Measurements from ENCODE around the gene FSTL5. TPM values are rescaled to one million over a fixed set of nuclear protein-coding genes. Genes with fewer than 3 reads are reported as not detected.

Gene FSTL5
- total and polyA plus RNA-seq, 4 donors: 28.3 to 83.4 (median 33.7) TPM

DNA sequence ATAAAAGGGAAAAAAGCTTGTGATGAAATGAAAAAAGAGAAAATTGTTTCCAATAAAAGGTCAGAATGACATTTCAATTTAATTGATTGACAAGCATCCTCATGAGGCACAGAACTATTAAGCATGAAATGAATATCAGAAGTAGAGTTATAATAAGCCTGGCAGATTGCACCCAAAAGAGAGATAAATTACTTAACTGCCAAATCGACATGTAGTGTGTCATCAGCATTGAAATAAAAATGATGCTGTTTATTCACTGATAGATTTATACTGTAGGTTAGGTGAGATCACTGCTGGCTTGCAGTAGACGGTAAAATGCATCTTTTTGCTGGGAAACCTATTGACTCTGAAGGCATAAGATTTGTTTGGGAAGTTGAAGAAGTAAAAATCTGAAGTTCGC lies 507.2 kb downstream of the FSTL5 start:
- Histone ChIP-seq H3K27ac (ENCODE audit: low read depth, low read length) (no peak overlapping the region), H3K9me3 (ENCODE audit: control insufficient read depth, insufficient read depth, low read length) (no peaks in the 10 kb centered on the region), H3K4me1 (ENCODE audit: control insufficient read depth, insufficient read depth, low read length) (no peaks in the 10 kb centered on the region), H3K27me3 (ENCODE audit: control insufficient read depth, insufficient read depth, low read length) (no peaks in the 10 kb centered on the region), H3K4me3 (ENCODE audit: low read depth, low read length) (no peak overlapping the region), H3K36me3 (ENCODE audit: control insufficient read depth, insufficient read depth, low read length) (no peaks in the 10 kb centered on the region)
- 75% methylated on average over 2 of the region's 3 CpGs for WGBS (ENCODE audit: insufficient coverage)
- DNase-seq (ENCODE audit: low read depth in 4 of 6, low spot score in 6 of 6): peak in 1 of 6 donors; percentile 81

DNA sequence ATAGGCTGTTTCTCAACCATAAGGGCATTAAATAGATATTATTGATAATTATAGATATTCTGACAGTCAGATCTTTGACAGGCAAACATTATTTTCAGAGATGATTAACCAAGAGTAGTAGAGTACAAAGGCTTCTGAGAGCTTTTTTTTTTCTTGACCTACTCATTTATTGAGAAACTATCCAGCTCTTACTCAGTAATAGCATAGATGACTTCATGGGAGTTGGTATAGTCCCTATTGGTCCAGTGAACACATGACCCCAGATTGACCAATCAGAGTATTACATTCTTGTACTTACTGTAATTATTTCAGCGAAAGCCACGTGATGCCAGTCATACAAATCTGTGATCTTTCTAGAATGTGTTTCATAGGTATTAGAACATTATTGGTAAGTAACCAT lies 508.7 kb downstream of the FSTL5 start:
- WGBS (ENCODE audit: insufficient coverage): no CpG with 5 or more reads among the region's 2 CpGs
- H3K4me1 ChIP-seq (ENCODE audit: control insufficient read depth, insufficient read depth, low read length): no peaks in the 10 kb centered on the region
- H3K27ac ChIP-seq (ENCODE audit: low read depth, low read length): no peak overlapping the region
- H3K27me3 ChIP-seq (ENCODE audit: control insufficient read depth, insufficient read depth, low read length): no peaks in the 10 kb centered on the region
- DNase-seq (ENCODE audit: low read depth in 4 of 6, low spot score in 6 of 6): no peak
- H3K36me3 ChIP-seq (ENCODE audit: control insufficient read depth, insufficient read depth, low read length): no peaks in the 10 kb centered on the region
- H3K9me3 ChIP-seq (ENCODE audit: control insufficient read depth, insufficient read depth, low read length): no peaks in the 10 kb centered on the region
- H3K4me3 ChIP-seq (ENCODE audit: low read depth, low read length): no peak overlapping the region

DNA sequence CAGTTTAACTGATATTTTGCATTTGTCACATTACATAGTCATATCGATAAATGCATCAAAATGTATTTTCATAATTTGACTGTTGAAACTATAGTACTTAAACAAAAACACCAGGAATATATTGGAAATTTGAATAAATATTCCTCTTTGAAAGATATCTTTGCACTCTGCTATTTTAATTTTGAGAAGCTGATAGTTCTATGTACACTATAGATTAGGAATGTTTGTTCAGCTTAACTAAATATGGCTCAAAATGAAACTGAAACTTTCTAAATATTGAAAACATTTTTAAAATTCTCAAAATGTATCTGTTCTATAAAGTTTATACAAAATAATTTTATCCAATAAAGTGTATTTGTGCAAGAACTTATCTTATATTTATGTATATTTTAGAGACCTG lies 510.1 kb downstream of the FSTL5 start:
- H3K27me3 ChIP-seq (ENCODE audit: control insufficient read depth, insufficient read depth, low read length): no peaks in the 10 kb centered on the region

GRCh38 chr4:161651586-161651985 lies 512.2 kb downstream of the FSTL5 start:
- Histone ChIP-seq H3K9me3 (ENCODE audit: control insufficient read depth, insufficient read depth, low read length) (peaks cover 6% of the 10 kb centered on the region), H3K27ac (ENCODE audit: low read depth, low read length) (no peak overlapping the region), H3K4me1 (ENCODE audit: control insufficient read depth, insufficient read depth, low read length) (no peaks in the 10 kb centered on the region), H3K36me3 (ENCODE audit: control insufficient read depth, insufficient read depth, low read length) (no peaks in the 10 kb centered on the region), H3K4me3 (ENCODE audit: low read depth, low read length) (no peak overlapping the region), H3K27me3 (ENCODE audit: control insufficient read depth, insufficient read depth, low read length) (no peaks in the 10 kb centered on the region)
- no peak for DNase-seq (ENCODE audit: low read depth in 4 of 6, low spot score in 6 of 6)
- no CpG with 5 or more reads among the region's 2 CpGs for WGBS (ENCODE audit: insufficient coverage)

More for the DNA sequence above, 510.1 kb downstream of the FSTL5 start:
- peaks cover 3% of the 10 kb centered on the region for H3K9me3 ChIP-seq (ENCODE audit: control insufficient read depth, insufficient read depth, low read length)
- H3K36me3 ChIP-seq (ENCODE audit: control insufficient read depth, insufficient read depth, low read length): no peaks in the 10 kb centered on the region
- H3K27ac ChIP-seq (ENCODE audit: low read depth, low read length): no peak overlapping the region
- WGBS (ENCODE audit: insufficient coverage): no CpG with 5 or more reads among the region's 1 CpG
- H3K4me3 ChIP-seq (ENCODE audit: low read depth, low read length): no peak overlapping the region
- no peaks in the 10 kb centered on the region for H3K4me1 ChIP-seq (ENCODE audit: control insufficient read depth, insufficient read depth, low read length)
- DNase-seq (ENCODE audit: low read depth in 4 of 6, low spot score in 6 of 6): no peak

- DNase-seq (ENCODE audit: low read depth in 4 of 6, low spot score in 6 of 6): no peak
- no peaks in the 10 kb centered on the region for H3K27me3 ChIP-seq (ENCODE audit: control insufficient read depth, insufficient read depth, low read length)
- H3K27ac ChIP-seq (ENCODE audit: low read depth, low read length): no peak overlapping the region
- H3K4me1 ChIP-seq (ENCODE audit: control insufficient read depth, insufficient read depth, low read length): no peaks in the 10 kb centered on the region
- H3K36me3 ChIP-seq (ENCODE audit: control insufficient read depth, insufficient read depth, low read length): no peaks in the 10 kb centered on the region
- WGBS (ENCODE audit: insufficient coverage): 71% methylated on average over 4 of the region's 5 CpGs
- H3K9me3 ChIP-seq (ENCODE audit: control insufficient read depth, insufficient read depth, low read length): peaks cover 6% of the 10 kb centered on the region
- no peak overlapping the region for H3K4me3 ChIP-seq (ENCODE audit: low read depth, low read length)
Measured at GRCh38 chr4:161650812-161651211, 513.0 kb downstream of the FSTL5 start.

DNA sequence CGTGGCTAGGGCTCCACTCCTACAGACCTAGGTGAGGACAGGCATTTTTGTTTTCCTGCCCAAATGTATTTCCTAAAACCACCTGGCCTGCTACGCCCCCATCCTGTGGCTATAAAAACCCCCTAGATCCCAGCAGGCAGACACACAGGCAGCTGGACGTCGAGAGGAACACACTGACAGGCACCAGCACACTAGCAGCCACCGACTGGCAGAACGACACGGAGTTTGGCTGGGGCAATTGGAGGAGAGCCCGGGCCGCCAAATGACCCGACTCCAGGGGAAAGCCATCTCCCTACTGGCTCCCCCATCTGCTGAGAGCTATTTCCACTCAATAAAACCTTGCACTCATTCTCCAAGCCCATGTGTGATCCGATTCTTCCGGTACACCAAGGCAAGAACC lies 516.0 kb downstream of the FSTL5 start:
- 95% methylated on average over 11 of the region's 12 CpGs for WGBS (ENCODE audit: insufficient coverage)
- H3K36me3 ChIP-seq (ENCODE audit: control insufficient read depth, insufficient read depth, low read length): no peaks in the 10 kb centered on the region
- no peak overlapping the region for H3K27ac ChIP-seq (ENCODE audit: low read depth, low read length)
- H3K27me3 ChIP-seq (ENCODE audit: control insufficient read depth, insufficient read depth, low read length): no peaks in the 10 kb centered on the region
- peaks cover 6% of the 10 kb centered on the region for H3K9me3 ChIP-seq (ENCODE audit: control insufficient read depth, insufficient read depth, low read length)
- no peak overlapping the region for H3K4me3 ChIP-seq (ENCODE audit: low read depth, low read length)
- H3K4me1 ChIP-seq (ENCODE audit: control insufficient read depth, insufficient read depth, low read length): no peaks in the 10 kb centered on the region
- no peak for DNase-seq (ENCODE audit: low read depth in 4 of 6, low spot score in 6 of 6)

GRCh38 chr4:161642708-161643107 lies 521.1 kb downstream of the FSTL5 start:
- Histone ChIP-seq H3K36me3 (ENCODE audit: control insufficient read depth, insufficient read depth, low read length) (no peaks in the 10 kb centered on the region), H3K9me3 (ENCODE audit: control insufficient read depth, insufficient read depth, low read length) (peaks cover 4% of the 10 kb centered on the region), H3K4me3 (ENCODE audit: low read depth, low read length) (no peak overlapping the region), H3K27ac (ENCODE audit: low read depth, low read length) (no peak overlapping the region), H3K4me1 (ENCODE audit: control insufficient read depth, insufficient read depth, low read length) (no peaks in the 10 kb centered on the region), H3K27me3 (ENCODE audit: control insufficient read depth, insufficient read depth, low read length) (no peaks in the 10 kb centered on the region)
- no CpG with 5 or more reads among the region's 1 CpG for WGBS (ENCODE audit: insufficient coverage)
- DNase-seq (ENCODE audit: low read depth in 4 of 6, low spot score in 6 of 6): no peak

DNA sequence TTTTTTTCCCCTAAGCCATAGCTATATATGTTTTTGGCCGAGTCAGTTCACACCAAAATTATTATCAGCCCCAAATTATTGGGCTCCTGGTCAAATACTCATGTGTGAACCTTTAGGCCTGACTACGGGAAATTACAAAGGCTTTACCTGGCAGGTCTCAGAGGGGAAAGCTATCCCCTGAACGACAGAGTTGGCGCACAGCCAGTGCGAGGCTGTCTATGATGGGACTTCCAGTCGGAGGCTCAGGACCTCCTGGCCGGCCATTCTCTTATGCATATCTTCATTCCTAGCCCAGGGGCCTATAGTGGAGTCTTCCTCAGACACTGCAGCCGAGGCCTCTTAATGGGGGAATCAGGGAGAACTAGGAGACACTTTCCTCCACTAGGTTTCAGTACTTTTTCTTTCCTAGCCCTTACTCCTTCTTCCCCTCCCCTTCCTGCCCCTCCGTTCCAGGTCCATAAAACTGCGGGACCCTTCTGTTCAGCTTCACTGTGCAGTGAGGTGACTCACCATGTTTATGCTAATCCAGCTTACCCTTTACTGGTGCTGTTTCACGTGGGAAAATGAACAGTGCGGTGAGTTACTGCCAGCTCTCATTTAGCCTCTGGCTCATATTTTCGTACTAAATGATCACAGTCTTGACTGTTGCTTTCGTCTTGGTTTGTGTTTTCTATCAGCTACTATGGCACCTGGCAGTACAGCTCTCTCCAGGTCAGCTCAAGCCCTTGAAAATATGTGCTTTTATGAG lies 533.9 kb downstream of the FSTL5 start:
- H3K36me3 ChIP-seq (ENCODE audit: control insufficient read depth, insufficient read depth, low read length): no peaks in the 10 kb centered on the region
- DNase-seq (ENCODE audit: low read depth in 4 of 6, low spot score in 6 of 6): no peak
- H3K4me3 ChIP-seq (ENCODE audit: low read depth, low read length): no peak overlapping the region
- no peaks in the 10 kb centered on the region for H3K9me3 ChIP-seq (ENCODE audit: control insufficient read depth, insufficient read depth, low read length)
- H3K27ac ChIP-seq (ENCODE audit: low read depth, low read length): no peak overlapping the region
- H3K27me3 ChIP-seq (ENCODE audit: control insufficient read depth, insufficient read depth, low read length): no peaks in the 10 kb centered on the region
- WGBS (ENCODE audit: insufficient coverage): 84% methylated on average over 11 of the region's 14 CpGs
- H3K4me1 ChIP-seq (ENCODE audit: control insufficient read depth, insufficient read depth, low read length): no peaks in the 10 kb centered on the region

DNA sequence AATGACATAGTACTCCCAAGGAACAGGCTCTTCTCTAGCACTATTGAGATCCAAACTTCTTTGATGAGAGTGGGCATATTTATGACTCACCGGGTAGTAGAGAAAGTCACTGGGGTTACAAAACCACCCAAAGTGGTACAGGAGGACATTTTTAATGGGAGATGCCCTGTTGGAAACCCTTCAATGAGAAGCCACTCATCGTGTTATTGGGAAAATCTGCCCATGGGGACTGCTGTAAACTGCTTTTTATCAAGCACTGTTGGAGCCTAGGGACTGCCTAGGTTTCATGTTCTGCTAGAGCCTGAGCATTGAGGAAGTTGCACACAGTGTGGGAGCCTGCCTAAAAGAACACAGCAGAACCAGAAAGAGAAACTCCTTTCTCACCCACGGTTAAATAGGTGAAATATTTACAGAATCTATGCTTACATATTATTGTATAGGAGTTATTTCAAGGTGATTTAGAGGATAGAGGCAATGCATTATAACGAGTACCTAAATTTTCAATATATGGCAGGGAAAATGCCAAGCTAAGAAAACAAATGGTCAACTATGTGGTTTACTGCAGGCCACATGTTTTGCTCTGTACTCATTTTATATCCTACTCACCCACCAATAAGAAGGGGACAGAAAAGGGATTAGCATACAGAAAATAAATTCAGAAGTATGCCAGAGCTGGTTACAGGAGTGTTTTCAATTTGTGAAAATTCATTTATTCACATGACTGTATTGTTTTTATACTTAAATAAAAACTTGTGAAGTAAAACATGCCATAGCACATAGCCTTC lies 559.1 kb downstream of the FSTL5 start:
- WGBS (ENCODE audit: insufficient coverage): 63% methylated on average over 1 of the region's 4 CpGs
- no peak overlapping the region for H3K27ac ChIP-seq (ENCODE audit: low read depth, low read length)
- H3K9me3 ChIP-seq (ENCODE audit: control insufficient read depth, insufficient read depth, low read length): no peaks in the 10 kb centered on the region
- no peaks in the 10 kb centered on the region for H3K4me1 ChIP-seq (ENCODE audit: control insufficient read depth, insufficient read depth, low read length)
- H3K27me3 ChIP-seq (ENCODE audit: control insufficient read depth, insufficient read depth, low read length): no peaks in the 10 kb centered on the region
- H3K36me3 ChIP-seq (ENCODE audit: control insufficient read depth, insufficient read depth, low read length): no peaks in the 10 kb centered on the region
- DNase-seq (ENCODE audit: low read depth in 4 of 6, low spot score in 6 of 6): no peak
- no peak overlapping the region for H3K4me3 ChIP-seq (ENCODE audit: low read depth, low read length)

DNA sequence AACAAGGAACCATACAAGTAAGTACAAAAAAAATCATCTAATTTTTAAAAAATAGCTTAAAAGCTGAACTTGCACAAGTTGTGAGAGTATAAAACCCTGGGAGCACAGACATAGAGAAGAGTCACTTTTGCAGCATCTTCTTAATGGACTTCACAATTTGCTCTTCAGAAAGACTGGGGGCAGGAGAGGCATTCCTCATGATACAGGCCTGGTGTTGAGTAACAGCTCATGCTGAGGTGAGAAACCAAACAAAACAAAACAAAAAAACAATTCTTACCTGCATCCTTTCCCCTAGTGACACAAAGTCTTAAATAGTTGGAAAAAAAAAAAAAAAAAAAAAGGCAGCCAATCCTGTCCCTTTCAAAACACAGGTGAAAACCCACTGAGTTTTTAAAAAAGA lies 562.8 kb downstream of the FSTL5 start:
- H3K9me3 ChIP-seq (ENCODE audit: control insufficient read depth, insufficient read depth, low read length): no peaks in the 10 kb centered on the region
- H3K4me1 ChIP-seq (ENCODE audit: control insufficient read depth, insufficient read depth, low read length): no peaks in the 10 kb centered on the region
- no peaks in the 10 kb centered on the region for H3K36me3 ChIP-seq (ENCODE audit: control insufficient read depth, insufficient read depth, low read length)
- H3K4me3 ChIP-seq (ENCODE audit: low read depth, low read length): no peak overlapping the region
- H3K27me3 ChIP-seq (ENCODE audit: control insufficient read depth, insufficient read depth, low read length): no peaks in the 10 kb centered on the region
- no peak for DNase-seq (ENCODE audit: low read depth in 4 of 6, low spot score in 6 of 6)
- no peak overlapping the region for H3K27ac ChIP-seq (ENCODE audit: low read depth, low read length)

Data from spinal cord (tissue), 10 donors.